Thyroid gland (tissue), 4 donors: Measurements from ENCODE around the gene MYADML2.

Source experiments
- CTCF ChIP-seq, 6 experiments: fragments of 200-600 bp in 3 of 6; fragments of 450-650 bp in 3 of 6; sonication (generic) in 3 of 6; IDR thresholded peaks; one replicate each; pipeline ENCODE4 v1.5.1; 2016 to 2019; ENCODE audit warnings: antibody characterized with exemption in 6 of 6, mild to moderate bottlenecking in 2 of 6, inconsistent platforms in 1 of 6, moderate library complexity in 1 of 6
- POLR2A ChIP-seq, 2 donors: fragments of 450-650 bp; IDR thresholded peaks; one replicate each; pipeline ENCODE4 v1.6.1; 2017; ENCODE audit warnings: antibody characterized with exemption in 2 of 2, mild to moderate bottlenecking in 2 of 2, moderate library complexity in 1 of 2

GRCh38 chr17:81995463-81996231, 48.6 kb upstream of the MYADML2 start:
- TF ChIP-seq CTCF (IDR thresholded peaks at IDR 0.05) (no peak), POLR2A (IDR thresholded peaks at IDR 0.05) (no peak)
